Activated CD4-positive, alpha-beta memory T cell treated with anti-CD3 and anti-CD28 coated beads for 36 hours (primary cell): Measurements from ENCODE around the gene BCAN. TPM values are rescaled to one million over a fixed set of nuclear protein-coding genes. Genes with fewer than 3 reads are reported as not detected.

Experiments used
- CTCF ChIA-PET: fragments of 350-600 bp; sonication (Branson Sonifier 250); formaldehyde crosslinking; loops from one replicate; lab custom pipeline; 2021; ENCODE audit warnings: antibody characterized with exemption, inconsistent platforms; lab: Charles Lee
- POLR2A ChIA-PET: fragments of 350-600 bp; sonication (Branson Sonifier 250); formaldehyde crosslinking; loops from one replicate; lab custom pipeline; 2021; ENCODE audit warnings: antibody characterized with exemption; lab: Charles Lee
- DNase-seq: peaks from one replicate; pipeline ENCODE4 v3.0.0-alpha.2; 2020
- H3K27ac Mint-ChIP-seq: one replicate; pipeline ENCODE4 v1.8.0; 2021; ENCODE audit warnings: mixed read lengths
- H3K27me3 Mint-ChIP-seq: one replicate; pipeline ENCODE4 v1.8.0; 2021; ENCODE audit warnings: mixed read lengths
- H3K36me3 Mint-ChIP-seq: one replicate; pipeline ENCODE4 v1.8.0; 2021; ENCODE audit warnings: mixed read lengths
- H3K4me1 Mint-ChIP-seq: one replicate; pipeline ENCODE4 v1.8.0; 2021; ENCODE audit warnings: low read depth, mixed read lengths
- H3K4me3 Mint-ChIP-seq: one replicate; pipeline ENCODE4 v1.8.0; 2021; ENCODE audit warnings: mild to moderate bottlenecking, mixed read lengths
- H3K9me3 Mint-ChIP-seq: one replicate; pipeline ENCODE4 v1.8.0; 2021; ENCODE audit warnings: mixed read lengths
- intact Hi-C: fragments of 100-400 bp; cut with micrococcal nuclease; formaldehyde crosslinking; loops from one replicate; pipeline ENCODE4 v1.15.1; 2023
- total RNA-seq, 2 experiments: library from RNA; stranded (reverse); gene quantifications; one replicate each; pipeline ENCODE4 v1.2.3, GENCODE V29; 2021

The BCAN gene
- total RNA-seq, 2 experiments from 2014 or later: not detected

DNA sequence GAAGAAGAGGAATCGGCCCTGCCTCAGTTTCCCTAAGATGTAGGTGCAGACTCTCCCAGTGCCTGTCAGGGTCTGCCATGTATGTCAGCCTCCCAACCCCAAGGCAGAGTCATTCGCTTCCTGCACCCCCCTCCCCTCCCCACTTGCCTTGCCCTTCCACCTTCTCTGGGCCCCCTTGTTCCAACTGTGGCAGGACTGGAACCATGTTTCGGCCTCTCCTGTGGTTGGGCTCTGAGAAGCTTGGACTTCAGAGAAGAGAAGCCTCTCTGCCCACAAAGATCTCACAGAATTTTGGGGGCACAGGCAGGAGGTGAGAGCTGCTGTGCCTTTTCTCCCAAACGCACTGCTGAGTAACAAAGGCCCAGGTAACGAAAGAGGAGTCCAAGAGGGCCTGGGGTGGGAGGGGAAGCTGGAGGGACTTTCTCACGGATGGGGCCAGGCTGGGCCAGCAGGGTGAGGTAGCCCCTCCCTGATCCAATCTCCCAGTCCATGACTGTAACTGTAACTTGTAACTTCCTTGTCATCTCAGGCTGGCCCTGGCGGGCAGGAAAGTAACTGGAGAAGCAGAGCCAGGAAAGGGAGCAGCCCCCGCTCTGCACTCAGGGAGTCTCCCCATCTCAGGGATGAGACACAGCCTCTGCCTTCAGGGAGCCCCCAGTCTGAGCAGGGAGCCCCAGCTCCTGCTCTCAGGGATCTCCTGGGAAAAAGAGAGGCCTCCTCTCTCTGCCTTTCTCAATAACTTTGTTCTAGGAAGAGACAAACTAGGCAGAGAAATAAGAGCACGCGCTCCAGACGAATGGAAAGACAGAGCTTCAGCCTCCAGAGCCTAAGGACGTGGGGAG, 52.2 kb downstream of the BCAN start:
- intact Hi-C loops: no loop called here
- Mint-ChIP-seq H3K36me3 (no peaks in the 10 kb centered on the region), H3K4me3 (no peak overlapping the region), H3K4me1 (peaks cover 10% of the 10 kb centered on the region), H3K9me3 (no peaks in the 10 kb centered on the region), H3K27me3 (peaks cover 62% of the 10 kb centered on the region), H3K27ac (no peak overlapping the region)
- ChIA-PET CTCF (interaction anchor here (1.2 to 36.2 kb wide), 3 partner anchors 17 to 166 kb away, joined by 3 to 1179 read pairs (median 3); partner anchors contain the start of genes CRABP2, ISG20L2, METTL25B and NES), POLR2A (interaction anchor here (0.6 kb wide), 1 partner anchor 73 kb away, joined by 5 read pairs; no protein-coding TSS in a partner anchor)
- no peak for DNase-seq

DNA sequence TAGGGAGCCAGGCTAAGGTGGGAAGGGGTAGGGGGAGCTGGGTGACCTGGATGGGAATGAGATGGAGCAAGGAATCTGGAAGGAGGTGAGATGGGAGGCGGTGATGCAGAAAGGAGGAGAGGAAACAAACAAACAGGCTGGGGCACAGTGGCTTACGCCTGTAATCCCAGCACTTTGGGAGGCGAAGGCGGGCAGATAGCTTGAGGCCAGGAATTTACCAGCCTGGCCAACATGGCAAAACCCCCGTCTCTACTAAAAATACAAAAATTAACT, 52.7 kb downstream of the BCAN start:
- ChIA-PET CTCF (interaction anchor here (0.6 to 36.2 kb wide), 3 partner anchors 20 to 167 kb away, joined by 3 to 1179 read pairs (median 3); partner anchors contain the start of genes CRABP2, ISG20L2 and METTL25B), POLR2A (interaction anchor here (0.6 kb wide), 1 partner anchor 72 kb away, joined by 5 read pairs; no protein-coding TSS in a partner anchor)
- H3K9me3 Mint-ChIP-seq: no peaks in the 10 kb centered on the region
- intact Hi-C loops: no loop called here
- H3K27me3 Mint-ChIP-seq: peaks cover 61% of the 10 kb centered on the region
- DNase-seq: no peak
- no peak overlapping the region for H3K27ac Mint-ChIP-seq
- no peak overlapping the region for H3K4me3 Mint-ChIP-seq
- H3K4me1 Mint-ChIP-seq: peaks cover 8% of the 10 kb centered on the region
- no peaks in the 10 kb centered on the region for H3K36me3 Mint-ChIP-seq

DNA sequence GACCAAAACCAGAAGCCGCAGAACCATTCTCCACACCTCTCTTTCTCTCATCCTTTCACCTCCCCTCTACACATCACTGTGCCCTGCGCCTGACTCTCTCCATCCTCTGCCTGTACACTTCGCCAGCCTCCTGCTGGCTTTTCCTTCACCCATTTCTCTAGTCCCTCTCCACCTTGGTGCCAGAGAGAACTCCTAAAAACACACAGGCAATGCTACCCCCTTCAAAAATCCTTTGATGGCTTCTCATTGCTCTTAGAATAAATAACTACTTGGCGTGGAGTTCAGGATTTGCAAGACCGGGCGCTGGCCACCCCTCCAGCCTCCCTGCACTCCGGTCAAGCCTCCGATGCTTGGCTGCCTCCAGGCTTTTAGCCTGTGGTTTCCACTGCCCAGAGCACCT, 54.8 kb downstream of the BCAN start:
- Mint-ChIP-seq H3K4me1 (peaks cover 6% of the 10 kb centered on the region), H3K27ac (no peak overlapping the region), H3K36me3 (no peaks in the 10 kb centered on the region), H3K4me3 (no peak overlapping the region), H3K9me3 (no peaks in the 10 kb centered on the region), H3K27me3 (peaks cover 45% of the 10 kb centered on the region)
- intact Hi-C loops: no loop called here
- DNase-seq: no peak
- ChIA-PET POLR2A (no interaction called here), CTCF (interaction anchor here (36.2 kb wide), 1 partner anchor 18 kb away, joined by 1179 read pairs; the partner anchor contains the start of genes CRABP2, ISG20L2 and METTL25B)

DNA sequence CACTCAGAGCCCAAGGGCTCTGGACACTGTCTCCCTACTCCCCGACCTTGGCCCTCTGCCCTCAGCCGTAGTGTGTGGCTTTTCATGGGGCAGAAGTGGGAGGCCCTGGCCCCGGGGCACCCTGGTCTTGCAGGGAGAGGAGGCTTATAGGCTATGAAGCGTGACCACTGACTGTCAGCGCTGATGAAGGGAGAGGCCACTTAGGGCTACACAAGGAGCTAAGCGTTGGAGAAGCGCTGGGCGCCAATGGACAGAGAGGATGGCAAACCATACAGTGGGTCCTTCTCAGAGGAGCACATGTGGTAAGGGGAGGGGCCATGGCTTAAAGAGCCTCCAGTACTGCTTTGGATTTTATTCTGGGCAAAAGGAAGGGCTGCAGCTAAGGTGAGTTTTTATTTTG, 55.6 kb downstream of the BCAN start:
- H3K27me3 Mint-ChIP-seq: peaks cover 39% of the 10 kb centered on the region

DNA sequence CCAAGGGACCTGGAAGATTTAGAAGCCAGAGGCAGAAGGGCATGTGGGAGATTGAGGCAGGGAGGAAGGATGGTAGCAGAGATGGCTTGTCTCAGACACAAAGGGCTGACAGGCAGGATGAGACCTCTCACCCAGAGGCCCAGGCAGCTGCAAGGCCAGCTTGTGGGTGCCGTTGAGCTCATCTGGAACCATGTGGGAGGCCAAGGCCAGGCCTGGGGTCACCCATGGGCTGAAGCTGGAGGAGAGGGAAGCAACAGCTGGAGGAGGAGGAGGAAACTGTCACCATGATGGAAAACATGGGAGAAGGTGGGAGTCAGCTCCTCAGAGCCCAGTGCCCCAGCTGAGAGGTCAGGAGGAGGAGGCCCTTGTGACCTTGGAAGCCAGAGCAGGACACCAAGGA, 57.1 kb downstream of the BCAN start:
- H3K4me1 Mint-ChIP-seq: no peaks in the 10 kb centered on the region
- intact Hi-C loops: no loop called here
- no peaks in the 10 kb centered on the region for H3K36me3 Mint-ChIP-seq
- no peak for DNase-seq
- H3K4me3 Mint-ChIP-seq: no peak overlapping the region
- POLR2A ChIA-PET: no interaction called here
- no peaks in the 10 kb centered on the region for H3K9me3 Mint-ChIP-seq
- no peak overlapping the region for H3K27ac Mint-ChIP-seq
- CTCF ChIA-PET: interaction anchor here (1.5 to 36.2 kb wide), 3 partner anchors 8 to 161 kb away, joined by 3 to 1179 read pairs (median 1179); partner anchors contain the start of genes CRABP2, ISG20L2, METTL25B and NES
- H3K27me3 Mint-ChIP-seq: peaks cover 32% of the 10 kb centered on the region

More for the DNA sequence above, 55.6 kb downstream of the BCAN start:
- intact Hi-C loops: no loop called here
- CTCF ChIA-PET: interaction anchor here (1.5 to 36.2 kb wide), 3 partner anchors 7 to 162 kb away, joined by 3 to 1179 read pairs (median 1179); partner anchors contain the start of genes CRABP2, ISG20L2, METTL25B and NES
- Mint-ChIP-seq H3K9me3 (no peaks in the 10 kb centered on the region), H3K4me3 (no peak overlapping the region), H3K36me3 (no peaks in the 10 kb centered on the region), H3K27ac (no peak overlapping the region), H3K4me1 (peaks cover 3% of the 10 kb centered on the region)
- POLR2A ChIA-PET: no interaction called here
- no peak for DNase-seq

DNA sequence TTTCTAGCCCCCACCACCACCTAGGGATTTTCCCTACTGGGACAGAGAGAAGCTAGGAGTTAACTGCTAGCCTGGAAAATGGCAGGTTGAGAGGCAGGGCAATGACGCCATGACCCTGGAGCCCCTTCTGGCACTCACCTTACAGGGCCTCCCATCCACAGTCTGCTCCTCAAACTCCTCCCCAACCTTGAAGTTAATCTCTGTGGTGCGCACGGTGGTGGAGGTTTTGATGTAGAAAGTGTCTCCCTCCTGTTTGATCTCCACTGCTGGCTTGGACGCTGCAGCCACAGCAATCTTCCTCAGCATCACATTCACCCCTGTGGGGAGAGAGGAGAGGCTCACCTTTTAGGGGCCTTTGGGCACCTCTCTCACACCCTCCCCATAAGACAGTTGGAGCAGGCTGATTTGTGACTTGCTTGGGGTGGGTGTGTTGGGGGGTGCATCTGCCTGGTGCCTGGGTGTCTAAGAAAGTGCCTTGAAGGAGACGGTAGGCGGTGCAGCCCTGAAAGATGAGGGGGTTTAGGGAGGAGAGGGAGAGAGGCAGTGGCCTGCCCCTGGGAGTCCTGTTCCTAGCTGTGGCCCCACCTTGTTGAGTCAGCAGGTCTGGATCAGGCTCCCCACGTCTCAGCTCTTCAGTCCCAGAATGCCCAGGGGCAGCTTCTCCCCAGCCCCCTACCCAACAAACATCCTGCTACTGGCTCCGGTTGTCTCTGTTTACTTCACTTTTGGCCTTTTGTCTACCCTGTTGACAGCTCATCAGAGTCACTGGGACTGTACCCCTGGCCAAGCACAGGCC, 59.0 kb downstream of the BCAN start:
- ChIA-PET CTCF (interaction anchor here (0.5 to 36.2 kb wide), 3 partner anchors 10 to 117 kb away, joined by 3 to 1179 read pairs (median 1179); partner anchors contain the start of genes CRABP2, ISG20L2, METTL25B and NES), POLR2A (interaction anchor here (0.6 kb wide), 1 partner anchor 40 kb away, joined by 3 read pairs; no protein-coding TSS in a partner anchor)
- Mint-ChIP-seq H3K36me3 (no peaks in the 10 kb centered on the region), H3K4me3 (no peak overlapping the region), H3K9me3 (no peaks in the 10 kb centered on the region), H3K27ac (no peak overlapping the region), H3K4me1 (peaks cover 18% of the 10 kb centered on the region), H3K27me3 (peaks cover 40% of the 10 kb centered on the region)
- DNase-seq: no peak
- intact Hi-C loops: no loop called here

DNA sequence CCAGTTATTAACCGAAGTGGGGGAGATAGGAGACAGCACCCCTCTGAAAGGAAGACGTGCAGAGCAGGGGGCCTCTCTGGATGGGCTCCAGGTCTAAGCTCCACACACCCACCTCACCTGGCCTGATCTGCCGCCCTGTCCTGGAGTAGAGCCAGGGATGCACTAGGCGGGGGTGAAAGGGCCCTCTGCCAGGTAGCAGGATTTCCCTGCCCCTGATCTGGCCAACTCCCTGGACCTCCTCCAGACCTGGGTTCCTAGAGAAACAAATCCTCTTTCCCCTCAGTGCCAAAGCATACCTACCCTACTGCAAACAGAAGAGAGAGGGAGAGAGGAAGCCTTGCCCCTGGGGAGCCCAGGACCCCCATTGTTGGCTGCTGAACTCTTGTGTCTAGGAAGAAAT, 61.4 kb downstream of the BCAN start:
- intact Hi-C loops: no loop called here
- H3K9me3 Mint-ChIP-seq: no peaks in the 10 kb centered on the region
- H3K27ac Mint-ChIP-seq: no peak overlapping the region
- H3K4me1 Mint-ChIP-seq: peaks cover 28% of the 10 kb centered on the region
- ChIA-PET POLR2A (no interaction called here), CTCF (interaction anchor here (1.1 to 36.2 kb wide), 5 partner anchors 11 to 62 kb away, joined by 3 to 1179 read pairs (median 47); partner anchors contain the start of genes BCAN, CRABP2, ISG20L2 and METTL25B)
- no peaks in the 10 kb centered on the region for H3K36me3 Mint-ChIP-seq
- H3K4me3 Mint-ChIP-seq: no peak overlapping the region
- DNase-seq: no peak
- H3K27me3 Mint-ChIP-seq: peaks cover 28% of the 10 kb centered on the region

DNA sequence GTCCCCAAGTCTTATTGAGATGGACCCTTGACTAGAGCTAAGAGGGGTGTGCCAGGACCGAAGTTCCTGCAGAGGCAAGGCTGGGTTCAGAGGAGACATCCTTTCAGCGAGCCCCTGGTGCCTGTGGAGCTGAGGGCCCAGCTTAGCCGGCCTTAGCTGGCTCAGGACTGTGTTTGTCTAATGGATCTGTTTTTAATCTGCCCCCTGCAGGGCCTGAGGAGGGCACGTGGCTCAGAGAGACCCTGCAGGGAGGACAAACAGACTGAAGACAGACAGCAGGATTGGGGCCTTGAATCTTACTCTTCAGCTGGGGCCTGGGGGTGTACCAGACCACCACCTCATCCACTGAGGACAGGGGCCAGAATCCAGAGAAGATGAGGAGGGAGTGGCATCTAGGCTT, 61.8 kb downstream of the BCAN start:
- H3K4me1 Mint-ChIP-seq: peaks cover 28% of the 10 kb centered on the region
- intact Hi-C loops: loop anchor here (2.0 kb wide), 1 partner anchor 43 kb away; no protein-coding TSS in a partner anchor
- H3K27ac Mint-ChIP-seq: no peak overlapping the region
- H3K4me3 Mint-ChIP-seq: no peak overlapping the region
- ChIA-PET POLR2A (no interaction called here), CTCF (interaction anchor here (1.1 to 36.2 kb wide), 6 partner anchors 11 to 187 kb away, joined by 3 to 1179 read pairs (median 26); partner anchors contain the start of genes BCAN, CRABP2, ISG20L2 and METTL25B)
- DNase-seq: no peak
- no peaks in the 10 kb centered on the region for H3K36me3 Mint-ChIP-seq
- H3K27me3 Mint-ChIP-seq: peaks cover 28% of the 10 kb centered on the region
- no peaks in the 10 kb centered on the region for H3K9me3 Mint-ChIP-seq

DNA sequence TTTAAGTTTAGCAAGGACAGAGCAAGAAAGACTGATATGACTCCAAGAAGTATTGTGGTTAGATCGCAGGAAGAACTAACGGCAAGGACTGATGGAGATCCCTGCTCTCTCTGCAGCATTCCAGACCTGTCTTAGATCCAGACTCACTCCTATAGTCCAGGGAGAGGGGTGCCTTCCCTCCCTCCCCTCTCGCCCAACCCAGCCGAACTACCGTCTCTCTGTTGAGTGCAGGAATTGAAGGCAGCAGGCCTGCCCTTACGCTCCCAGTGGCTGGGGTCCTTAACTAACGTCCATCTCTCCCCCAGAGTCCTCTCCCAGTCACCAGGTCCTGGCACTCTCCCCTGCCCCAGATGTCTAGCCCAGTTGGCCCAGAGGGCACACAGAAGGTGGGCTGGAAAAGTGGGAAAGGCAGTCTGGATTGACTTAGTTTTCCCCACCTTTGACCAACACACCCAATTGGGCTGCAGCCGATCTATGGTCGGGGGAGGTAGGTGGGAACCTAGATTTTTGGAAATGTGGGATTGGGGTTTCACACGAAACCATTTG, 62.3 kb downstream of the BCAN start:
- POLR2A ChIA-PET: no interaction called here

DNA sequence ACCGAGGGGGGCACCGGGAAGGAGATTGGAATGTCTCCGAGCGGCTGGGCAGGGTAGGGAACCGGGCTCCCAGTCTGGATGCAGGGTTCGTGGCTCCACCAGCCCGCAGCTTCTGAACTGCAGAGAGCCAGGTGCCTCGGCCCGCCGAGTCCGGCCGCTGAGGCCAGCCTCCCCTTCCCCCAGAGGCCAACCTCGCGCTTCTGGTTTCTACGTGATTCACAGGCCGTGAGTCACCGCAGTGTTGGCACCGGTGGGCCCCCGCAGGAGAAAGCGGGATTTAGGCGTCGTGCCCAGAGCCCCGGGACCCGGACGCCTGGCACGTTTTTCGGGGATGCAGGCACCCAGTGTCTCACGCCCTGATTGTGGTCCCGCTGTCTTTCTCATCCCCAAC, 63.0 kb downstream of the BCAN start:
- POLR2A ChIA-PET: interaction anchor here (2.0 kb wide), 1 partner anchor 15 kb away, joined by 14 read pairs; no protein-coding TSS in a partner anchor
- peak overlapping the region; percentile 12 for H3K4me3 Mint-ChIP-seq
- H3K4me1 Mint-ChIP-seq: peaks cover 28% of the 10 kb centered on the region
- peaks cover 24% of the 10 kb centered on the region for H3K27me3 Mint-ChIP-seq
- H3K27ac Mint-ChIP-seq: no peak overlapping the region
- no peaks in the 10 kb centered on the region for H3K9me3 Mint-ChIP-seq
- peak; percentile 74 for DNase-seq
- H3K36me3 Mint-ChIP-seq: no peaks in the 10 kb centered on the region
- intact Hi-C loops: loop anchor here (1.0 to 2.0 kb wide), 2 partner anchors 16 to 44 kb away; no protein-coding TSS in a partner anchor
- CTCF ChIA-PET: interaction anchor here (1.2 to 36.2 kb wide), 9 partner anchors 9 to 186 kb away, joined by 3 to 1179 read pairs (median 14); partner anchors contain the start of genes CRABP2, ISG20L2, METTL25B and MRPL24

More for the DNA sequence above, 62.3 kb downstream of the BCAN start:
- intact Hi-C loops: loop anchor here (2.0 kb wide), 1 partner anchor 43 kb away; no protein-coding TSS in a partner anchor
- H3K9me3 Mint-ChIP-seq: no peaks in the 10 kb centered on the region
- CTCF ChIA-PET: interaction anchor here (1.1 to 36.2 kb wide), 6 partner anchors 10 to 187 kb away, joined by 3 to 1179 read pairs (median 26); partner anchors contain the start of genes BCAN, CRABP2, ISG20L2 and METTL25B
- DNase-seq: no peak
- H3K4me3 Mint-ChIP-seq: no peak overlapping the region
- H3K36me3 Mint-ChIP-seq: no peaks in the 10 kb centered on the region
- H3K27me3 Mint-ChIP-seq: peaks cover 28% of the 10 kb centered on the region
- H3K4me1 Mint-ChIP-seq: peaks cover 28% of the 10 kb centered on the region
- no peak overlapping the region for H3K27ac Mint-ChIP-seq
